GM06990 (cell line): Measurements from ENCODE around the gene DOCK1.
"Not testable (repeated sequence)": the region's sequence is repeated elsewhere in the genome, so short reads cannot be mapped to it uniquely, and the experiment has no call there.

Experiments
- DNase-seq: peaks from one replicate; pipeline ENCODE4 v3.0.0-alpha.2; 2011; ENCODE audit not compliant: insufficient read length; ENCODE audit errors: extremely low read depth
- H3K27me3 ChIP-seq: replicated peaks from 2 replicates; pipeline ENCODE4 v1.6.0; 2011; ENCODE audit warnings: low read length; ENCODE audit not compliant: control insufficient read depth, insufficient read depth
- H3K36me3 ChIP-seq: 2 replicates; pipeline ENCODE4 v1.5.1; 2011; ENCODE audit warnings: low read length; ENCODE audit not compliant: control insufficient read depth, insufficient read depth
- H3K4me3 ChIP-seq: replicated peaks from 2 replicates; pipeline ENCODE4 v1.5.1; 2011; ENCODE audit warnings: low read depth, mild to moderate bottlenecking, control low read depth, low read length
- CTCF ChIP-seq: IDR thresholded peaks from 2 replicates; pipeline ENCODE4 v1.5.1; 2011; ENCODE audit warnings: low read length, control low read depth, mild to moderate bottlenecking, inconsistent platforms; ENCODE audit not compliant: insufficient read depth, poor library complexity, severe bottlenecking

The DOCK1 gene

DNA sequence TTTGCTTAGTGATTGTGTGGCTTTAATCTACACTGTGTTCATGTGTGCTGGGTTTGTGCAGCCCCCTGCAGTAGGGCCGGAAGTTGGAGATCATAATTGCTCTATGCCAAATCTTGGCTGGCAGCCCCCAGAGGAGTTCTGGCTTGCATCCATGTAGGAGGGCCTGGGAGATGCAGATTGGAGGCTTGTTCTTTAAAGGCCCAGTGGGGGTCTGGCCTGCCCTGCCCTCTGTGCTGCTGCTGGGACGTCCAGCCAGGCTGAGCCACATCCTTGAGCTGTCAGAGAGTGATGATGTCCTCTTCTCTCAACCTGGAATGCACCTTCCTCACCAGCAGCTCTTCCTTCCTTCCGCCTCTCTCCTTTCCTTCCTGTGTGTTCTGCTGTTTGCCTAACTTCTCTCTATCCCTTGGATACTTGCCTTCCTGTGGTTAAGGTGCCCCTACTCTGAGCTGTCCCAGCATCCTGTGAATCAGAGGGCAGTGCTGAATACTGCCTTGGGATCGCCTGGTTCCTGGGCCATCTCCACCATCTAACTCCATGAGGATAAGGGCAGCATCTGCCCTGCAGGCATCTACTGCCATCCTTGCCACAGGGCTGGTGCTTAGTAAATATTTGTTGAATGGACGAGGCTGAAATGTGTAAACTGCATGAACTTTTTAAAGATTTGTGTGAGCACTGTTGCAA is 30.2 kb downstream of the DOCK1 start:
- H3K4me3 ChIP-seq, result no peak overlapping the region
- no peaks in the 10 kb centered on the region for H3K36me3 ChIP-seq
- TF ChIP-seq CTCF, result no peak
- no peak for DNase-seq
- no peaks in the 10 kb centered on the region for H3K27me3 ChIP-seq

- no peak for DNase-seq
- TF ChIP-seq CTCF, result no peak
- Histone ChIP-seq H3K27me3 (no peaks in the 10 kb centered on the region), H3K4me3 (no peak overlapping the region), H3K36me3 (no peaks in the 10 kb centered on the region)
Observed at GRCh38 chr10:126937026-126937425, 31.8 kb downstream of the DOCK1 start.

- DNase-seq, H3K36me3 ChIP-seq, H3K27me3 ChIP-seq, H3K4me3 ChIP-seq: not testable (repeated sequence)
Observed at GRCh38 chr10:126938121-126938520, 32.9 kb downstream of the DOCK1 start.

- Histone ChIP-seq H3K27me3 (no peaks in the 10 kb centered on the region), H3K4me3 (no peak overlapping the region), H3K36me3 (no peaks in the 10 kb centered on the region)
- no peak for TF ChIP-seq CTCF
- no peak for DNase-seq
Observed at GRCh38 chr10:126939706-126940105, 34.5 kb downstream of the DOCK1 start.

- TF ChIP-seq CTCF, result no peak
- Histone ChIP-seq H3K27me3 (no peaks in the 10 kb centered on the region), H3K36me3 (no peaks in the 10 kb centered on the region), H3K4me3 (no peak overlapping the region)
- no peak for DNase-seq
Observed at GRCh38 chr10:126940670-126941310, 35.6 kb downstream of the DOCK1 start.

DNA sequence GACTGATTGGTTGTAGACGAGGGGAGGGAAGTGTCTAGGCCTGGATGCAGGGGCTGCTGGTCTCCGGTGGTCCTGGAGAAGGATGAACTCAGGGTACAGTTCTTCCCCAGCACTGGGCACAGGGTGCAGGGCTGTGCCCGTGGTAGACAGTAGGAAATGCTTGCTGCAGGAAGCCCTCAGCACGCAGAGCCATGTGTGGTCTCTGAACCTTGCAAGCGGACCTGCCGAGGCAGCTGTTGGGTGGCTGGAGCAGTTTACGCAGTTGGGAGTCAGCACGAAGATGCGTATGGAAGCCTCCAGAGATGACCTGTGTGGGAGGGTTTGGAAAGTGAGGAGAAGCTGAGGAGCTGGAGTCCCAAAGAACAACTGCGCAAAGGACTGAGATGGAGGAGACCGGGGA is 39.0 kb downstream of the DOCK1 start:
- Histone ChIP-seq H3K27me3 (no peaks in the 10 kb centered on the region), H3K4me3 (no peak overlapping the region), H3K36me3 (no peaks in the 10 kb centered on the region)
- no peak for TF ChIP-seq CTCF
- DNase-seq, result no peak
